Coronary artery (tissue), 2 donors: ENCODE results near the gene NAPA.

Experiments used
- DNase-seq: peaks from one replicate; pipeline ENCODE4 v3.0.0-alpha.2; 2017; ENCODE audit warnings: low spot score
- H3K27ac ChIP-seq, 2 donors: fragments of 200-600 bp; sonication (generic); one replicate each; pipeline ENCODE4 v1.5.1; 2016 to 2019
- H3K4me3 ChIP-seq: fragments of 200-600 bp; sonication (generic); 2 replicates; pipeline ENCODE4 v1.5.1; 2016; ENCODE audit warnings: mild to moderate bottlenecking, moderate library complexity
- TF ChIP-seq, protein P1 (sequence below): fragments of 200-600 bp; sonication (generic); IDR thresholded peaks from one replicate; pipeline ENCODE4 v1.5.1; 2019; ENCODE audit warnings: antibody characterized with exemption

Gene NAPA

DNA sequence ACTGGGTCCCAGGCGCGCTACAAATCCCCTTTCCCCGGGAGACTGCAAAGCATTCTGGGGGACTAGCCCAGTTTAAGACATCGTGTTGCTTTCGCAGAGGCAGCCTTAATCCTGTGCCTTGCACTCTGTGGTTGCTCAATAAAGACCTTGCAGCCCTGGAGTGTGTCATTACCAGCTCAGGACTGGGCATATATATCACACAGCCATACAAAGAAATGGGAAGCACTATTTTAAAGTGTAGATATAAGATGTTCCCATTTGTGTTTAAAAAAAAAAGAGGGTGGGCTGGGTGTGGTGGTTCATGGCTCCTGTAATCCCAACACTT lies 11.1 kb downstream of the NAPA start:
- no peak for DNase-seq
- Histone ChIP-seq H3K4me3 (no peak overlapping the region), H3K27ac (no peak overlapping the region)
- TF ChIP-seq, protein P1, sequence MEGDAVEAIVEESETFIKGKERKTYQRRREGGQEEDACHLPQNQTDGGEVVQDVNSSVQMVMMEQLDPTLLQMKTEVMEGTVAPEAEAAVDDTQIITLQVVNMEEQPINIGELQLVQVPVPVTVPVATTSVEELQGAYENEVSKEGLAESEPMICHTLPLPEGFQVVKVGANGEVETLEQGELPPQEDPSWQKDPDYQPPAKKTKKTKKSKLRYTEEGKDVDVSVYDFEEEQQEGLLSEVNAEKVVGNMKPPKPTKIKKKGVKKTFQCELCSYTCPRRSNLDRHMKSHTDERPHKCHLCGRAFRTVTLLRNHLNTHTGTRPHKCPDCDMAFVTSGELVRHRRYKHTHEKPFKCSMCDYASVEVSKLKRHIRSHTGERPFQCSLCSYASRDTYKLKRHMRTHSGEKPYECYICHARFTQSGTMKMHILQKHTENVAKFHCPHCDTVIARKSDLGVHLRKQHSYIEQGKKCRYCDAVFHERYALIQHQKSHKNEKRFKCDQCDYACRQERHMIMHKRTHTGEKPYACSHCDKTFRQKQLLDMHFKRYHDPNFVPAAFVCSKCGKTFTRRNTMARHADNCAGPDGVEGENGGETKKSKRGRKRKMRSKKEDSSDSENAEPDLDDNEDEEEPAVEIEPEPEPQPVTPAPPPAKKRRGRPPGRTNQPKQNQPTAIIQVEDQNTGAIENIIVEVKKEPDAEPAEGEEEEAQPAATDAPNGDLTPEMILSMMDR, result no peak

DNA sequence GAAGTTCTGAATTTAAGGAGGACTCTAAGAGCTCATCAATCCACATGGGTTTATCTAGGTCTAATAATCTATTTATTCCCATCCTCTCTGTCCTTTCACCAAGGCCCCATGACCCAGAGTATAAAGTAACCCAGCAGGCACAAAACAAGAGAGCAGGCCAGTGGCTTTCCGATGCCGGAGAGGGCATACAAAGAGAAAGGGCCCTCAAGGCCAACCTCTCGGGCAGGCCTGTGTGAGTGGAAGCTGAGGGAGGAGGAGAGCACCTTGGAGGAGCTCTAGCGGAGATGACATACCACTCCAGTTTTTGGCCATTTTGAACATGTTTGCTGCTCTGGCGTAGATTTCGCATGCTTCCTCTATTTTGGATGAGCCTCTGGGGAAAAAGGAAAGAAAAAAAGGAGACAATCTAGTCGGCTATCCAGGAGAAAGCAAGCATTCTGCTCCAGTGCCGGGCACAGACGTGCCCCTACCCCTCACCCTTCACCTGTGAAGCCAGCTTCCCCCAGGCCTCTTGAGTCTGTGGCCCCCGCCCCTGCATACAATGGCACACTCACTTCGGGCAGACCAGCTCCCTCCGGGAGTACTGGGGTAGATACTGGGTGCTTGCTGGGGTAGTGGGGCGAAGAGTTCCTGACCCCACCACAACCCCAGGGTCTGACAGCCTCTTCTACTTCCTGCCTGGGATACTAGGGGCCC lies 11.6 kb downstream of the NAPA start:
- TF ChIP-seq, protein P1, result no peak
- no peak overlapping the region for H3K27ac ChIP-seq
- no peak for DNase-seq
- H3K4me3 ChIP-seq, result no peak overlapping the region

DNA sequence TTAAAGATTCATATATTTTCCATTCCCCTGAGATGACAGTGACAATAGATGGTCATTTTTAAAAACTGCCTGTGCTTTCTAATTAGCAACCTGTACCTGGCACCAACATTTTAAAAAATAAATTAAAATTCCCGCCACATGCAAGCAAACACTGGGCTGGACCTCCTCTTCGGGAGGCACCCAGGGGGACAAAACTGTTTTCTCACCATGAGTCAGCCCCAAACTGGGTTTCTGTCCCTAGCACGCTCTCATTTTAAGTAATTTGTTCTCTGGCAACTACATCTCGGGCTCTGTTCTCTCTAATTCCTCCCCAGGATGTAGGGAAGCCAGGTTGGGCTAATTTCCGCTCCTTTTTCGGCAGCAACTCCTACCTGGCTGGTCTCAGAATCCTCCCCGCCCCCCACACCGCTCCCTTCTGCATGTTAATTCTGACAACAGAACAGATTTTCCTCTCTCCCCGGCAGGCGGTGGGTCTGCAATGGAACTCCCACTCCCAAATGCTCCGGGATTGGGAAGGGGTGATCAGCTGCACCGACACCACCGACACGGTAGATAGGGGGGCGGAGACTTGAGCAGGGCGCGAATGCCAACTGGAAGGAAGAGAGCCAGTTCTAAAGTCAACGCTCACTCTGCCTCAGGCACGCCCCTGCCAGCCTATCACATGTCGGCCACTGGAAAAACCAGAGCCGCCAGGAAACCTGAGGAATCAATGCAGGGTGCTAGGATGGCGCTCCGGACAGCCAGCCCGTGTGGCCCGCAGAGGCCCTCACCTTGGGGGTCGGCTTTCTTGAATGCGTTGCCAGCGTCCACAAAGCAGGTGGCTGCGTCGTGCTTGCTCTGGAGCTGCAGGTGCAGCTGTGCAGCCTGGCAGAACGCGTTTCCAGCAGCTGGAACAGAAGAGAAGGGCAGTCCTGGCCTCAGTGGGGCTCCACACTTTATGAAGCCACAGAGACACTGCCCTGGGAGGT lies 14.7 kb downstream of the NAPA start:
- TF ChIP-seq, protein P1, result no peak
- Histone ChIP-seq H3K4me3 (no peak overlapping the region), H3K27ac (no peak overlapping the region)
- DNase-seq, result no peak

DNA sequence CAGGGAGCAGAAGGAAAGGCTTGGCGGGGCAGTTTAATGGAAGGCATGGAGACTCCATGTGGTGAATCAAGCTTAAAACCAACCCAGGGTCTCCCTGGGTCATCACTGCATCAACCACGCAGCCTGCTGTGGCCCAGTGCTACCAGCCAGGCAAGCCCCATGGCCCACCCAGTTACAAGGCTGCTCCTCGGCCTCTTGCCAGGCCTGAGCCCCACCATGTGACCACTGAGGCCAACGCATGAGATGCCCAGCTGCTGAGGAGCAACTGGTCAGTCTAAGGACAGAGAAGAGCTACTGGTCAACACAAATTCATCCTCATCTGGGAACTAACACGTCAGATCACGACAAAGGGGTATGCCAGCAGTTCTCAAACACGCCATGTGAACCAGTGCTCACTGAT lies 15.5 kb downstream of the NAPA start:
- TF ChIP-seq, protein P1, result no peak
- Histone ChIP-seq H3K4me3 (no peak overlapping the region), H3K27ac (no peak overlapping the region)
- DNase-seq, result no peak

DNA sequence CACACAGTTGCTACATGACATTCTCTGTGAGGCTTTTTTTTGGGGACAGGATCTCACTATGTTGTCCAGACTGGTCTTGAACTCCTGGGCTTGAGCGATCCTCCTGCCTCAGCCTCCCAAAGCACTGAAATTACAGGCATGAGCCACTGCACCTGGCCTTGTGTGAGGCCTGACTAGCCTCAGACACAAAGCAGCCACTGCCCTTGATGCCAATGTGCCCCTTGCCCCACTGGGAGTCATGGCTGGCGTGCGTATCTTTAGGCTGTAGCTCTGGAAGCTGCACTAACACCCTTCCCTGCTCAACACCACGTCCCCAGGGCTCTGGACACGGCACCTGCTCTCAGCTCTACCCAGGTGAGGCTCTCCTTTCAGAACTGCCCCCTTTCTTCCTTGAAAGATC lies 16.3 kb downstream of the NAPA start:
- no peak overlapping the region for H3K4me3 ChIP-seq
- TF ChIP-seq, protein P1, result no peak
- no peak for DNase-seq
- H3K27ac ChIP-seq, result no peak overlapping the region

DNA sequence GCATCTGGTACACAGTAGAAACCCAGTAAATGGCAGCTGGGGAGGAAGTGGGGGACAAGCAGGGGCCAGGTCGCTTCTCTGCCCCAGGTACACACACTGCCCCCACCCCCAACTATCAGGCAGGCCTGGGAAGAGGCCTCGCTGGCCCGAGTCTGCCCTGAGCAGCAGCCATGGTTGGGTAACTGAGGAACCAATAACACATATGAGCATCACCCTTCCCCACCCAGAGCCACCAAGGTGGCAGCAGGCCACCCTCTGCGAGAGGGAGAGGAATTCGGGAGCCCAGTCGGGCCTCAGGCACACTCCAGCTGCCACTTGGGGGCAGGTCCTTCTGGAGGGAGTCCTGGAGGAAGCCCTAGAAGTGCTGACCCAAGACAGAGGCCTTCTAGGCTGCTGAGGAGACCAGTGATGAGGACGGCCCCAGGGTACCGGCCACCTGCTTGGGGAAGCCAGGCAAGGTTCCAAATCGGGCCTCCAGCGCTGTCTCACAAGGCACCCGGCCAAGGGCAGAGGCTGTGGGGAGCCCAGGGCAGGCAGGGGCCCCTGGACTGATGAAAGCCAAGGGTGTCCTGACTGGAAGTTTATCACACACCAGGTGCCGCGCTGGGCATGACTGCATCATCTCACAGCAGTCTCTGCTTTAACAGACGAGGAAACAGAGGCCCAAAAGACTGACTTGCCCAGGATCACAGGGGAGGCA lies 16.9 kb downstream of the NAPA start:
- TF ChIP-seq, protein P1, result no peak
- Histone ChIP-seq H3K4me3 (no peak overlapping the region), H3K27ac (no peak overlapping the region)
- no peak for DNase-seq
